ENCODE data around the gene GAB2.

- TF ChIP-seq, protein P1, sequence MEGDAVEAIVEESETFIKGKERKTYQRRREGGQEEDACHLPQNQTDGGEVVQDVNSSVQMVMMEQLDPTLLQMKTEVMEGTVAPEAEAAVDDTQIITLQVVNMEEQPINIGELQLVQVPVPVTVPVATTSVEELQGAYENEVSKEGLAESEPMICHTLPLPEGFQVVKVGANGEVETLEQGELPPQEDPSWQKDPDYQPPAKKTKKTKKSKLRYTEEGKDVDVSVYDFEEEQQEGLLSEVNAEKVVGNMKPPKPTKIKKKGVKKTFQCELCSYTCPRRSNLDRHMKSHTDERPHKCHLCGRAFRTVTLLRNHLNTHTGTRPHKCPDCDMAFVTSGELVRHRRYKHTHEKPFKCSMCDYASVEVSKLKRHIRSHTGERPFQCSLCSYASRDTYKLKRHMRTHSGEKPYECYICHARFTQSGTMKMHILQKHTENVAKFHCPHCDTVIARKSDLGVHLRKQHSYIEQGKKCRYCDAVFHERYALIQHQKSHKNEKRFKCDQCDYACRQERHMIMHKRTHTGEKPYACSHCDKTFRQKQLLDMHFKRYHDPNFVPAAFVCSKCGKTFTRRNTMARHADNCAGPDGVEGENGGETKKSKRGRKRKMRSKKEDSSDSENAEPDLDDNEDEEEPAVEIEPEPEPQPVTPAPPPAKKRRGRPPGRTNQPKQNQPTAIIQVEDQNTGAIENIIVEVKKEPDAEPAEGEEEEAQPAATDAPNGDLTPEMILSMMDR (IDR thresholded peaks at IDR 0.05): no peak
- TF ChIP-seq POLR2A (IDR thresholded peaks at IDR 0.05): no peak
Observed at GRCh38 chr11:78274739-78275138, 142.9 kb downstream of the GAB2 start.
